Stimulated activated naive CD4-positive, alpha-beta T cell treated with Interleukin-2 at 50 U/mL for 16 hours (primary cell): ENCODE results near the gene NUP37.
"Not testable (repeated sequence)": the region's sequence is repeated elsewhere in the genome, so short reads cannot be mapped to it uniquely, and the experiment has no call there.

ENCODE experiments used
- DNase-seq: peaks from one replicate; lab custom pipeline; 2025; lab: John Stamatoyannopoulos, UW

Gene NUP37, protein sequence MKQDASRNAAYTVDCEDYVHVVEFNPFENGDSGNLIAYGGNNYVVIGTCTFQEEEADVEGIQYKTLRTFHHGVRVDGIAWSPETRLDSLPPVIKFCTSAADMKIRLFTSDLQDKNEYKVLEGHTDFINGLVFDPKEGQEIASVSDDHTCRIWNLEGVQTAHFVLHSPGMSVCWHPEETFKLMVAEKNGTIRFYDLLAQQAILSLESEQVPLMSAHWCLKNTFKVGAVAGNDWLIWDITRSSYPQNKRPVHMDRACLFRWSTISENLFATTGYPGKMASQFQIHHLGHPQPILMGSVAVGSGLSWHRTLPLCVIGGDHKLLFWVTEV

DNA sequence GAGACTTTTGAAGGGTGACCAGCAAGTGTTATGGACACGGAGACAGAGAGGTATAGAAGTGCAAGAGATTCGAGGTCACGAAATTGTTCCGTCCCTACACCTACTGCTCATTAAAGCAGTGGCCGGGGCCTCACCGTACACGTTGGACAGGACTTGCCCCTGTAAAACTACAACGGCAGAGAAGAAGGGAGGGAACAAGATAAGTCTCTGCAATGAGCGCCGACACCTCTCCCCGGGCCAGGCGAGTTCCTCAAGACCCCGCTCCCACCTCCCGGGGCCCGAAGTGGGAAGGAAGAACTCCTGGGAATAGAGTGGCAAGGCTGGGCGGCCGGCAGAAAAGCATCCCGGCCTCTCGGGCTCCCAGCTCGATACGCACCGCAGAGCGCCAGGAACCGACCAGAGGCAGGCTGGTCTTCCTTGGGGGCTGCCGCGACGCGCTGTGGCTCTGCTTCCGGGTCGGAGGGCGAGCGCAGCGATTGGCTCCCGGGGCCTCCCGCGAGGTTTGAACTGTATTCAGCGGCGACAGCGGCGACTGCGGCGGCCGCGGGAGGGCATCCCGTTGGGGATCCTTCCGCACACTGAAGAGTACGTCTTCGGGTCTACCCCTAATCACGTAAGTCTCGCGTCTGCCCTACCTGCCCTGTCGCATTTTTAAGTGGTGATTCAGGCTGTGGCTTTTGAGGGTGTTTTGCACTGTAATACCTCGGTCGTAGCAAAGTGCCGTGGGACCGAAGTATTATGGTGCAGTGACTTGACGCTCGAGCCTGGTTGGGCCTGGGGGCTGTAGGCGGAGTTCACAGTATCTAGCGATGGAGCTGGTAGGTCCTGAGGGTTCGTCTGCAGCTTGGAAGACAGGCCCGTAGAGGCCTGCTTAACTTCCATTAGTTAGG is at the start of gene NUP37, which contains the start of gene PARPBP:
TSS of gene NUP37 (minus strand) at position 441 of the 890 bp plus-strand sequence. CDS start 1,596 bp downstream, outside the sequence.
TSS of gene PARPBP (plus strand) at position 510 of the 890 bp plus-strand sequence. CDS start 3,706 bp downstream, outside the sequence.
- DNase-seq = peak; percentile 84

DNA sequence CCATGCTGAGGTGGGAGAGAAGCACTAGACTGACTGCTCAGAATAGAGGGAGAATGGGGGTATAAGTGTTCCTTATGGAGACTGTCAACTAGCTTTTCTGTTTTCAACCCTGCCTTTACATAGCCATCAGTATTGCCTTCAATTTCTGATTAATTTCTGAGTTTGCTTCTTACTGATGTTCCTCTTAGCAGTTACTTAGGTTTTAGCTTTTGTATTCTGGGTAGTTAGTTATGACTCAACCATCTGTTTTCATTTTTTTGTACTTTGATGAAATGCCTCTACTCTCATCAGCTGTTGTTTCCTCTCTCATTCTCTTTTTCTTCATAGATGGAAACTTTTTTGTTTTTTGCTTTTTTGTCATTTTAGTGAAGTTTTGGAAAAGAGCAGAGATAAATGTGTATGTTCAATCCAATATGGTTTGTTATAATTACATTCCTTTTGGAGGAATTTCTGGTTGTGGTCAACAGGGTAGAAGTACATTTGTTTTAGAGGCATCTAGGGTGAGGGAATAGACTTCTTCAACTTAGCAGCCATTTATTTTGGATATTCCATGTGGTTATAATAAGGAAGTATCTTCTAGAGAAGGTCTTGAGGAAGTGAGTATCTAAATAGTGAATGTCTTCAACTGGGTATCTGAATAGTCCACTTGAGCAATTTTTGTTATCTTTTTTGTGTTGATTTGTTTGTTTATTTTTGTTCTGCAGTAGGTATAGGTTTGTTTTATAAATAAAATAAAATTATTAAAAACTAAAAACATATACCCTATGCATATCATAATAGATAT is 48.1 kb upstream of the NUP37 start:
- no peak for DNase-seq

DNA sequence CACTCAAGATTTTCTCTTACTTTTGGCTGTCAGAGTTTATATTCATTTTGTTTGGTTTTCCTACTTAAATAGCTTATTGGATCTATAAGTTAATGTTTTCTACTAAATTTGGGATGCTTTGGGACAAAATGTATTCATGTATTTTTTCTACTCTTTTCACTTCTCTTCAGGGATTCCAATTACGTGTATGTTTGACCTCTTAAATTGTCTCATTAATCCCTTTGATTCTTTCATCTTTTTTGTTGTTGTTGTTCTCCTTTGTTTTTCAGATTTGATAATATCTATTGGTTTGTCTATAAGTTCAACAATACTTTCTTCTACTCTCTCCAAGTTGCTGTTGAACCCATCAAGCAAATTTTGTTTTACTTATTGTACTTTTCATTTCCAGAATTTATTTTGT is 43.5 kb upstream of the NUP37 start:
- DNase-seq = no peak

DNA sequence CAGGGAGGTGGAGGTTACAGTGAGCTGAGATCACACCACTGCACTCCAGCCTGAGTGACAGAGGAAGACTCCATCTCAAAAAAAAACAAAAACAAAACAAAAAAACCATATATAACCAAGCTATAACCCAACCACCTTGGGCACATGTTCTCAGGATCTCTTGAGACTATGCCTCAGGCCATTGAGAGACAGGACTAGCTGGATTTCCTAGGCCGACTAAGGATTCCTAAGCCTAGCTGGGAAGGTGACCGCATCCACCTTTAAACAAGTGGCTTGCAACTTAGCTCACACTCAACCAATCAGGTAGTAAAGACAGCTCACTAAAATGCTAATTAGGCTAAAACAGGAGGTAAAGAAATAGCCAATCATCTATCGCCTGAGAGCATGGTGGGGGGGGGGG is 35.3 kb upstream of the NUP37 start:
- not testable (repeated sequence) for DNase-seq

DNA sequence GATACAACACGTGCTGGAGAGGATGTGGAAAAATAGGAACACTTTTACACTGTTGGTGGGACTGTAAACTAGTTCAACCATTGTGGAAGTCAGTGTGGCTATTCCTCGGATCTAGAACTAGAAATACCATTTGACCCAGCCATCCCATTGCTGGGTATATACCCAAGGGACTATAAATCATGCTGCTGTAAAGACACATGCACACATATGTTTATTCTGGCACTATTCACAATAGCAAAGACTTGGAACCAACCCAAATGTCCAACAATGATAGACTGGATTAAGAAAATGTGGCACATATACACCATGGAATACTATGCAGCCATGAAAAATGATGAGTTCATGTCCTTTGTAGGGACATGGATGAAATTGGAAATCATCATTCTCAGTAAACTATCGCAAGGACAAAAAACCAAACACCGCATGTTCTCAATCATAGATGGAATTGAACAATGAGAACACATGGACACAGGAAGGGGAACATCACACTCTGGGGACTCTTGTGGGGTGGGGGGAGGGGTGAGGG is 27.2 kb upstream of the NUP37 start:
- not testable (repeated sequence) for DNase-seq

DNA sequence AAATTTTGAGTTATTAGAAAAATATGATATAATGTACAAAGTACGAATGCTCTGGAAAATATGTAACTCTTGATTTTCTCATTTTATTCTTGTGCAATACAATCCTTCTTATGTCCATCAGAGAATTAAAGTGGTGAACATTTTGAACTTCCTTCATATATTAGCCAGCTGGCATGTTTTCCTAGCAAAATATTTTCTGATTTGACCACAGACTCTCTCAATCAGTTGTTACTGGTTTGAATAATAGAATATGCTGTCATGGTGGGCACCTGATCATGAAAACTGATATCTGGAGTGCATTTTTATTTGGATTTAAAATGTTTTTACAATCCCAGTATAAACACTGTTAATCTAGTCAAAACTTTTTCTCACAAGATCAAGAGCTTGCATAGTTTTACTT is 24.3 kb upstream of the NUP37 start:
- DNase-seq = no peak

DNA sequence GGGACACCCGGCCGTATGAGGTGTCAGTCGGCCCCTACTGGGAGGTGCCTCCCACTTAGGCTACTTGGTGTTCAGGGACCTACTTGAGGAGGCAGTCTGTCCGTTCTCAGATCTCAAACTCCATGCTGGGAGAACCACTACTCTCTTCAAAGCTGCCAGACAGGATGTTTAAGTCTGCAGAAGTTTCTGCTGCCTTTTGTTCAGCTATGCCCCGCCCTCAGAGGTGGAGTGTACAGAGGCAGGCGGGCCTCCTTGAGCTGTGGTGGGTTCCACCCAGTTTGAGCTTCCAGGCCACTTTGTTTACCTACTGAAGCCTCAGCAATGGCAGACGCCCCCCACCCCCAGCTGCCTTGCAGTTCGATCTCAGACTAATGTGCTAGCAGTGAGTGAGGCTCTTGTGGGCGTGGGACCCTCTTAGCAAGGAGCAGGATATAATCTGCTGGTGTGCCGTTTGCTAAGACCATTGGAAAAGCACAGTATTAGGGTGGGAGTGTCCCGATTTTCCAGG is 23.0 kb upstream of the NUP37 start:
- DNase-seq = peak; percentile 0

DNA sequence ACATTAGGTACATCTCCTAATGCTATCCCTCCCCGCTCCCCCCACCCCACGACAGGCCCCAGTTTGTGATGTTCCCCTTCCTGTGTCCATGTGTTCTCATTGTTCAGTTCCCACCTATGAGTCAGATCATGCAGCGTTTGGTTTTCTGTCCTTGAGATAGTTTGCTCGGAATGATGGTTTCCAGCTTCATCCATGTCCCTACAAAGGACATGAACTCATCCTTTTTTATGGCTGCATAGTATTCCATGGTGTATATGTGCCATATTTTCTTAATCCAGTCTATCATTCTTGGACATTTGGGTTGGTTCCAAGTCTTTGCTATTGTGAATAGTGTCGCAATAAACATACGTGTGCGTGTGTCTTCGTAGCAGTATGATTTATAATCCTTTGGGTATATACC is 17.7 kb upstream of the NUP37 start:
- not testable (repeated sequence) for DNase-seq

DNA sequence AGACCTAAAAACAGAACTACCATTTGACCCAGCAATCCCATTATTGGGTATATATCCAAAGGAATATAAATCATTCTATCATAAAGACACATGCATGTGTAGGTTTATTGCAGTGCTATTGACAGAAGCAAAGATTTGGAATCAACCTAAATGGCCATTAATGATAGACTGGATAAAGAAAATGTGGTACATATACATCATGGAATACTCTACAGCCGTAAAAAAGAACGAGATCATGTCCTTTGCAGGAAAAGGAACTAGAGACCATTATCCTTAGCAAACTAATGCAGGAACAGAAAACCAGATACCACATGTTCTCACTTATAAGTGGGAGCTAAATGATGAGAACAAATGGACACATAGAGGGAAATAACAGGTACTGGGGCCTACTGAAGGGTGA is 11.5 kb upstream of the NUP37 start:
- not testable (repeated sequence) for DNase-seq

DNA sequence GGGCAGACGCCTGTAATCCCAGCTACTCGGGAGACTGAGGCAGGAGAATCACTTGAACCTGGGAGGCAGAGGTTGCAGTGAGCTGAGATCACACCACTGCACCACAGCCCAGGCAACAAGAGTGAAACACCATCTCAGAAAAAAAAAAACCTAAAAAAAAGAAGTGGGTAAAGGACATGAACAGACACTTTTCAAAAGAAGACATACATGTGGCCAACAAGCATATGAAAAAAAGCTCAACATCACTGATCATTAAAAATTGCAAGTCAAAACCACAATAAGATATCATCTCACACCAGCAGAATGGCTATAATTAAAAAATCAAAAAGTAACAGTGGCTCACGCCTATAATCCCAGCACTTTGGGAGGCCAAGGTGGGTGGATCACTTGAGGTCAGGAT is 10.8 kb upstream of the NUP37 start:
- not testable (repeated sequence) for DNase-seq

DNA sequence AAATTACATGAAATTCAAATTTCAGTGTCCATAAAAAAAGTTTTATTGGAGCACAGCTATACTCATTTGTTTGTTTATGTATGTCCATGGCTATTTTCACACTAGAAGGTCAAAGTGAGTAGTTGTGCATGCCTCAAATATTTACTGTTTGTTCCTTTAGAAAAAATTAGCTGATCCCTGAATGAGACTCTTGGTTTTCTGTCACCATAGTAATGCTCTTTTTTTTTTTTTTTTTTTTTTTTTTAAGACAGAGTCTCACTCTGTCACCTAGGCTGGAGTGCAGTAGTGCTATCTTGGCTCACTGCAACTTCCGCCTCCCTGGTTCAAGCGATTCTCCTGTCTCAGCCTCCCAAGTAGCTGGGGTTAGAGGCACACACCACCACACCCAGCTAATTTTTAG is 1.4 kb upstream of the NUP37 start:
- DNase-seq = not testable (repeated sequence)

DNA sequence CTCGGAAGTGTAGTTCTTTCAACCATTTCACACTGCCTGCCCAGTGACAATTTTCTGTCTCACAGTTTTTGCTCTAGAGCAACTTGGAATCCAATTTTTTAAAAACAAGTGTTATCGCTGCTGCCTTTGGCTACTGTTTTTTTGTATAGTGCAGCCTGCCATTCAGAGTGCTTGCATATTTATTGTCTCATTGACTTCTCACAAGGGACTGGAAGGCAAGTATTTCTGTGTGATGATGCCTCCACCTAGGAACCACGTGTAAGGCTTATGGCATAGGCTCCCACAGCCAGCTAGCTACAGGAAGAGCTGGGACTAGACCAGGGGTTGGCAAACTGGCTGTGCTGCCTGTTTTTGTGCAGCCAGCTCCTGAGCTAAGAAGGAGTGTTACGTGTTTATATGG is 972 bp upstream of the NUP37 start:
- DNase-seq = no peak

DNA sequence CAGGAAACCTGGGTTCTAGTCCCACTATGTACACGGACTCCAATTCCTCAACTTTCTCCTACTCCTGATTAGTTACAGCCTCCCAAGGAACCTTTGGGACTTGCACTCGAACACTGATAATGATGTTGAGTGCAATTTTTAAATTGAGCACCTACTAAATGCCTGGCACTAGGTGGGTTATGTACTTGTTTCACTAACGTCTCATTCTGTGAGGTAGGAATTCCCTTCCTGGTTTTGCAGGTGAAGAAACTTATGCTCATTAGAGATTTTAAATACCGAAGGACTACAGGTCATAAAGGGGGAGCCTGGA is 605 bp upstream of the NUP37 start:
- DNase-seq = no peak

DNA sequence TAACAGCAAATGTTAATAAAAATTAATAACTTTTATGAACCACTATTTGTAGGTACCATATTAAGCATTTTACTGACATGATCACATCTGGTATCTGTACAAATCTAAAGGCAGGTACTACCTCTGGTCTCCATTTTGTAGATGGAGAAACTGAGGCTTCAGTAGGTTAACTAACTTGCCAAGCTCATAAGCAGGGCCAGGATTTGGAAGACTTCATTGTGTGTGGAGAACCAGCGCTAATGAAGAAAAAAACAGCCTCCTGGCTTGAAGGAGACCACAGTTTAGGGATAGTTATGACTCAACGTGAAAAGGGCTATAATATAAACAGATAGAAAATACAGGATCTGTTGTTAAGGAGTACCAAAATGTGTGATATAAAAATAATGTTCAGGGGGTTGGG is 1.0 kb downstream of the NUP37 start:
- no peak for DNase-seq

DNA sequence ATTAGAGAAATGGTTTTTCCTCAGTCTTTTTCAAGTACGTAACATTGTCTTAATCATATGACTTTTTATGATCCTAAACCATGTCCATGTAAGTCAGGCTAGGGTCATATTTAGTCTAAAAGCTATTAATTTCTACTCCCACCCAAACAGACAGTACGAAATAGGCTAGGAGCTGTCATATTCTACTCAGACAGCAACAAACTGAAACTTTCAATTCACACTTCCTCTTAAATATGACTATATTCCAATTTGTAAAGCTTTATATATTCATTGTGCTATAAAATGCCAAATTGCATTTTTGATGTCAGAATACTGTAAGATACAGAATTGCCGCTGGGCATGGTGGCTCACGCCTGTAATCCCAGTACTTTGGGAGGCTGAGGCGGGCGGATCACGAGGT is 3.5 kb downstream of the NUP37 start:
- no peak for DNase-seq

DNA sequence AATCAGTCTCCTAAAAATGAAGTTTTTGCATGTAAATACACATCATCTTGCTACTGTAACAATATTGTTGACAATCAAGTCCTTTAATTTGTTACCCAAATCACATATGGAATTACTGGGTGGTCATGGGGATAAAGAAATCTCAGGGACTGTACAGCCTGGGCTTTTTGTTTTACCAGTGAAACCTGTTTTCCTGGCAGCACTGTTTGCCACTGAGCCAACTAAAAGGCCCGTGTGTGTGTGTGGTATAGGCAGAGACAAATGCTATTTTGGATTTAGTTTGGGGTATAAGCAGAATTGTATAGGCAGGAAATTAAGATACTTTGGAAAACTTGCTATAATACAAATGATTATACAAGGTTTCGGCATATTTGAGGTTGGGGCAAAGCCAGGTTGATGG is 5.7 kb downstream of the NUP37 start:
- DNase-seq = no peak

DNA sequence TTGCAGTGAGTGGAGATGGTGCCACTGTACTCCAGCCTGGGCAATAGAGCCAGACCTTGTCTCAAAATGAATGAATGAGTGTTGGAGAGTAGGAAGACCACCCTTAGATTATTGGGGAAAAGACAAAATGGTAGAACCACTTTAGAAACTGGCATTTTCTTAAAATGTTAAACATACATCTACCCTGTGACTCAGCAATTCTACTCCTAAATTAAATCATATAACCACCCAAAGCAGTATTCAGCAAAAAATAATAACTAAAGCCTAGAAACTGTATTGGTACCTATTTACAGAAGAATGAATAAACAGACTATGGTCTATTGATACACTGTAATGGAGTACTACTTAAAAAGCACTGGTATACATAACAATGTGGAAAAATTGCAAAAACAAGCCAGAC is 9.1 kb downstream of the NUP37 start:
- no peak for DNase-seq

DNA sequence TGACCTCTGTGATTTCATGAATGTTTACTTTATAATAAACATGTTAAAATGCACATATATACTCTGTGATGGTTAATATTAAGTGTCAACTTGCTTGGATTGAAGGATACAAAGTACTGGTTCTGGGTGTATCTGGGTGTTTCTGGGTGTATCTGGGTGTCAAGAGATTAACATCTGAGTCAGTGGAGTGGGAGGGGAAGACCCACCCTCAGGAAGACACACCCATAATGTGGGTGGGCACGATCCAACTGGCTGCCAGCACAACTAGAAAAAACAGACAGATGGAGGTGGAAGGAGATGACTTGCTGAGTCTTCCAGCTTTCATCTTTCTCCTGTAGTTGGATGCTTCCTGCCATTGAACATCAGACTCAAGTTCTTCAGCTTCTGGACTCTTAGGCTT is 11.9 kb downstream of the NUP37 start:
- no peak for DNase-seq

DNA sequence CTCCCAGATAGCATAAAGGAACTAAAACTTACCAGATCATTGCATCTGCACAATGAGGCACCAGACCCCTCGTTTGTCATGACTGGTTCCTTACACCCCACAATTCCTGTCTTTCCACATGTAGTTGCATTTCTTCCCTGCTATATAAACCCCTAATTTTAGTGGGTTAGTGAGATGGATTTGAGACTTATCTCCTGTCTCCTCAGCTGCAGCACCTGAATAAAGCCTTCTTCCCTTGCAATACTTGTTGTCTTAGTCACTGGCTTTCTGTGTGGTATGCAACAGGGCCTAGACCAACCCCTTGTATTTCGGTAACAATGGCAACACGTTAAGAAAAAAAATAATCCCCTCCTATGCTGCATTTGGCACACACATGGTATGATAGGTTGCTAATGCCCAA is 13.0 kb downstream of the NUP37 start:
- no peak for DNase-seq

DNA sequence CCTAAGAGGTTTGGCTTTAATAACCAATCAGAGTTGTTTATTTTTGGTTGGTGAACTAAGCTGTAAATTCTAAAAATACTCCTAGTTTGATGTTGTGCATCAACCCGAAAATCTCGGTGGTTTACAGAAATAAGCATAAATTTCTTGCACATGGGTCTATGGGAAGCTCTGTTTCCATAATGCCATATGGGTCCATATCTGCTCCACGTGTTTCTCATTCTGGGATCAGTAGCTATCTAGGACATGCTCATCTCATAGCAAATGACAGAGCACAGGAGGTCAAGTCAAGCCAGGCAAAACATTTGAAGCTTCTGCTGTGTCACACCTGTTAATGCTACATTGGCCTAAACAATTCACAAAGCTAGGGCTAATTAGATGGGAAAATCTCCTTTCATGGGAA is 23.1 kb downstream of the NUP37 start:
- no peak for DNase-seq

DNA sequence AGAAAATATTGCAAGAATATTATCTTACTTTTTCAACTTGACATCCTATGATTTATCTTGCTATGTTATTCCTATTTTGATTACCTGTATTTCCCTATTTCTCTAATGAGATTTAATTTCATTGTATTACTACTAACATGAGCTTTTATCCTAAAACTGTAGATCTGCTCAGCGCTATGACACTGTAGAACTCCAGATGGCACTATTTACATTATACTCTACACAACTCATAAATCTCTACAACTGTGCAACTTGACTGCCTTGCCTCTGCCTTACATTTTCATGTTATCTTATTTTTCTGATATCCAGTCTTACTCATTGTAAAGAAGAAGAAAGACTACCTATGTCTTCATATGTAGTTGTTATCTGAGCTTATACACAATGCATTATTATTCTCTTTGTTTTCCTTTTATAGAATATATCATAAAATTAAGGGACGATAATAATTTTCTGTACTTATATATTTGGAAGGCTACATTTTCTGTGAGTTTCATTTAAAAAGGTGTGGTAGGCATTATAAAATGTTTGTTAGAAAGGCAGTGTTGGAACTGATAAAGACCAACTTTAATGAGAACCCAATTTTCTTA is 24.1 kb downstream of the NUP37 start:
- DNase-seq = no peak

DNA sequence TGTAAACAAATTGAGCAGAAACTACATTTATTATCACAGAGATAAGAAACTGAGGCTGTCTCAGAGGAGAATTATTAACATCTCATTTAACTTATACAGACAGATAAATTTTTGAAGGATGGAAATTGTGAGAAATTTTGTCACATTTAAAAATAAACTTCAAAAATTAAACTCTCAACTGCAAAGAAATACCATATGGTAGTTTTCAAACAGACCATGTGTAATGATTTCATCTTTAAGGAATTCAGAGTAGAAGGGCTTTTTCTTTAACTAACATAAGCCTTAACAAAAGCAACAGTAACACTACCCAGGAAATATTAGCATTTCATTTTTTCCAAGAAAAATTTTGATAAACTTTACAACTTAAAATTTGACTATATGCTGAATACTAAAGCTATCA is 26.6 kb downstream of the NUP37 start:
- DNase-seq = no peak
